Subcutaneous adipose tissue (tissue), 4 donors: ENCODE data around the gene GSTT4. TPM values are rescaled to one million over a fixed set of nuclear protein-coding genes. Genes with fewer than 3 reads are reported as not detected.

Experiments
- total RNA-seq, 4 donors: library from RNA; depleted of rRNA; stranded (reverse); fragments of >200 nt; gene quantifications; one replicate each; pipeline ENCODE4 v1.1.0, GENCODE V29; 2016
- TF ChIP-seq, protein P1 (sequence below): fragments of 450-650 bp; IDR thresholded peaks from one replicate; pipeline ENCODE4 v1.5.1; 2016; ENCODE audit warnings: low read depth, mild to moderate bottlenecking, control low read depth, antibody characterized with exemption, moderate library complexity

Gene GSTT4
- total RNA-seq, 4 donors from 2014 or later: not detected

GRCh38 chr22:24030186-24030702, 25.0 kb upstream of the GSTT4 start:
- TF ChIP-seq, protein P1, sequence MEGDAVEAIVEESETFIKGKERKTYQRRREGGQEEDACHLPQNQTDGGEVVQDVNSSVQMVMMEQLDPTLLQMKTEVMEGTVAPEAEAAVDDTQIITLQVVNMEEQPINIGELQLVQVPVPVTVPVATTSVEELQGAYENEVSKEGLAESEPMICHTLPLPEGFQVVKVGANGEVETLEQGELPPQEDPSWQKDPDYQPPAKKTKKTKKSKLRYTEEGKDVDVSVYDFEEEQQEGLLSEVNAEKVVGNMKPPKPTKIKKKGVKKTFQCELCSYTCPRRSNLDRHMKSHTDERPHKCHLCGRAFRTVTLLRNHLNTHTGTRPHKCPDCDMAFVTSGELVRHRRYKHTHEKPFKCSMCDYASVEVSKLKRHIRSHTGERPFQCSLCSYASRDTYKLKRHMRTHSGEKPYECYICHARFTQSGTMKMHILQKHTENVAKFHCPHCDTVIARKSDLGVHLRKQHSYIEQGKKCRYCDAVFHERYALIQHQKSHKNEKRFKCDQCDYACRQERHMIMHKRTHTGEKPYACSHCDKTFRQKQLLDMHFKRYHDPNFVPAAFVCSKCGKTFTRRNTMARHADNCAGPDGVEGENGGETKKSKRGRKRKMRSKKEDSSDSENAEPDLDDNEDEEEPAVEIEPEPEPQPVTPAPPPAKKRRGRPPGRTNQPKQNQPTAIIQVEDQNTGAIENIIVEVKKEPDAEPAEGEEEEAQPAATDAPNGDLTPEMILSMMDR: no peak

GRCh38 chr22:24029304-24029703, 24.1 kb upstream of the GSTT4 start:
- TF ChIP-seq, protein P1: no peak

GRCh38 chr22:24028533-24028932, 23.3 kb upstream of the GSTT4 start:
- TF ChIP-seq, protein P1: no peak

DNA sequence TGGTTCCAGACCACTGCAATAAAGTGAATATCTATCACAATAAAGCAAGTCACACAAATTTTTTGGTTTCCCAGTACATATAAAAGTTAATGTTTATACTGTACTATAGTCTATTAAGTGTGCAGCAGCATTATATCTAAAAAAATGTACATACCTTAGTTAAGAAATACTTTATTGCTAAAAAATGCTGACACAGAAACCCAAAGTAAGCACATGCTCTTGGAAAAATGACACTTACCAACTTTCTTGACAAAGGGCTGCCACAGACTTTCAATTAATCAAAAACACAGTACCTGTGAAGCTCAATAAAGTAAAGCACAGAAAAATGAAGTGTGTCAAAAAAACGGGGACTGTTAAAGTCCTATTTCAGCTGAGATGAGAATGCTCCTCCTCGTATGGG, 22.7 kb upstream of the GSTT4 start:
- TF ChIP-seq, protein P1: no peak

DNA sequence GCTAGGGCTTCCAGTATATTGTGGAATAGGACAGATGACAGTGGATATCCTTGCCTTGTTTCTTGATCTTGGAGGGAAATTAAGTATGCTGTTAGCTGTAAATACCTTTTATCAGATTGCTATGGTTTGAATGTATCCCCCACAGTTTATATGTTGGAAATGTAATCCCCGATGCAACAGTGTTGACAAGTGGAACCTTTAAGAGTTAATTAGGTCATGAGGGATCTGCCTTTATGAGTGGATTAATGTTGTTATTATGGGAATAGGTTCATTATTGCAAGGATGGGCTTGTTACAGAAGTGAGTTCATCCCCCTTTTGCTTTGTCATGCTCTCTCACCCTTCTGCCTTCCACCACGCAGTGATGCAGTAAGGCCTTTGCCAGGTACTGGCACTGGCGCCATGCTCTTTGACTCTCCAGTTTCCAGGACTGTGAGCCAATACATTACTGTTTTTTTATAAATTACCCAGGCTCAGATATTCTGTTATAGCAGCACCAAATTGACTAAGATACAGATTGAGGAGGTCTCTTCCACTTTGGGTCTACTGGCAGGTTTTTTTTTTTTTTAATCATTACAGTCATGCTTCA, 22.2 kb upstream of the GSTT4 start:
- TF ChIP-seq, protein P1: no peak

DNA sequence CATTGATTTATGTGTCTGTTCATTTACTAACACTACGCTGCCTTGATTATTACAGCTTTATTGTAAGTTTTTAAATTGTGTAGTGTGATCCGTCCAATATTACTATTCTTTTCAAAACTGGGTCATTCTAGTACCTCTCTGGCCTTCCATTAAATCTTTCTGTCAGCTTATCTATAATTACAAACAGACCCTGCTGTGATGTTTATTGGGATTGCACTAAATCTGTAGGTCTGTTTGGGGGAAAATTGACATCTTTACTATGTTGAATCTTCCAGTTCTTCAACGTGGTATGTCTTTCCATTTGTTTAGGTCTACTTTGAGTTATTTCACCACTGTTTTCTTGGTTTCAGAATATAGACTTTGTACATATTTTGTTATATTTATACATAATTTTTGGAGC, 21.5 kb upstream of the GSTT4 start:
- TF ChIP-seq, protein P1: no peak

DNA sequence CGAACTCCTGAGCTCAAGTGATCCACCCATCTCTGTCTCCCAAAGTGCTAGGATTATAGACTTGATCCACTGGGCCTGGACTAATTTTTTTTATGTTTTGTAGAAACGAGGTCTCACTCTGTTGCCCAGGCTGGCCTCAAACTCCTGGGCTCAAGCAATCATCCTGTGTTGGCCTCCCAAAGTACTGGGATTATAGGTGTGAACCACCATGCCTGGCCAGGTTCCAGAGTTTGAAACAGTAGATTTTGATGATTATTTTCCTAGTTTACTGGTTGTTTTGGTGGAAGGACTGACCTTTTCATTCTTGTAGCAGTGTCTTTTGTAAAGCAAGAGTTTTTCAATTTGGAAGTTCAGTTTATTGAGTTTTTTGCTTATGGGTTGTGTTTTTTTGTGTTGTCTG, 20.8 kb upstream of the GSTT4 start:
- TF ChIP-seq, protein P1: no peak
